LNCaP clone FGC (cell line): ENCODE results near the gene SRP68.
"Not testable (repeated sequence)": the region's sequence is repeated elsewhere in the genome, so short reads cannot be mapped to it uniquely, and the experiment has no call there.

Source experiments
- DNase-seq: peaks from one replicate; pipeline ENCODE4 v3.0.0-alpha.2; 2011; ENCODE audit warnings: low read depth
- H3K4me3 ChIP-seq: 2 replicates; pipeline ENCODE4 v1.5.1; 2011; ENCODE audit warnings: mild to moderate bottlenecking, low read depth, low read length, control low read depth
- CTCF ChIP-seq: IDR thresholded peaks from 2 replicates; pipeline ENCODE4 v1.5.1; 2012; ENCODE audit warnings: mild to moderate bottlenecking; ENCODE audit not compliant: control insufficient read depth, insufficient read depth; ENCODE audit errors: extremely low read depth

SRP68 gene

GRCh38 chr17:76079956-76080767 is 7.8 kb upstream of the SRP68 start:
- H3K4me3 ChIP-seq, result no peak overlapping the region

GRCh38 chr17:76079535-76079955 is 7.2 kb upstream of the SRP68 start:
- no peak for TF ChIP-seq CTCF
- H3K4me3 ChIP-seq, result no peak overlapping the region
- DNase-seq, result no peak

More at GRCh38 chr17:76079956-76080767, 7.8 kb upstream of the SRP68 start:
- no peak for DNase-seq
- no peak for TF ChIP-seq CTCF

- H3K4me3 ChIP-seq, result no peak within 1 kb of the TSS
- DNase-seq, result no peak
- no peak for TF ChIP-seq CTCF
These were observed 6.7 kb upstream of the SRP68 start, which contains the start of gene ZACN for GRCh38 chr17:76078860-76079534. Gene ZACN (plus strand): TSS chr17:76079182. CDS start chr17:76079265, 83 bp downstream.

GRCh38 chr17:76078370-76078769 is 6.1 kb upstream of the SRP68 start:
- DNase-seq, result not testable (repeated sequence)

GRCh38 chr17:76077584-76078110 is 5.3 kb upstream of the SRP68 start:
- no peak for TF ChIP-seq CTCF
- no peak overlapping the region for H3K4me3 ChIP-seq

More at GRCh38 chr17:76078370-76078769, 6.1 kb upstream of the SRP68 start:
- not testable (repeated sequence) for H3K4me3 ChIP-seq

GRCh38 chr17:76076765-76077583 is 4.7 kb upstream of the SRP68 start:
- no peak for TF ChIP-seq CTCF
- no peak overlapping the region for H3K4me3 ChIP-seq
- no peak for DNase-seq

More at GRCh38 chr17:76077584-76078110, 5.3 kb upstream of the SRP68 start:
- DNase-seq, result no peak
